ENCODE data around the gene ZNF202. TPM values are rescaled to one million over a fixed set of nuclear protein-coding genes. Genes with fewer than 3 reads are reported as not detected.

The ZNF202 gene
- total and polyA plus RNA-seq, 4 donors: 10.7 to 15.0 (median 12.5) TPM

- H3K4me1 ChIP-seq (ENCODE audit: control insufficient read depth, insufficient read depth, low read length): no peaks in the 10 kb centered on the region
- H3K27ac ChIP-seq (ENCODE audit: low read depth, low read length): no peak overlapping the region
- DNase-seq (ENCODE audit: low read depth in 4 of 6, low spot score in 6 of 6): no peak
- H3K9me3 ChIP-seq (ENCODE audit: control insufficient read depth, insufficient read depth, low read length): no peaks in the 10 kb centered on the region
- H3K36me3 ChIP-seq (ENCODE audit: control insufficient read depth, insufficient read depth, low read length): no peaks in the 10 kb centered on the region
- H3K27me3 ChIP-seq (ENCODE audit: control insufficient read depth, insufficient read depth, low read length): no peaks in the 10 kb centered on the region
- 100% methylated on average over 1 of the region's 2 CpGs for WGBS (ENCODE audit: insufficient coverage)
- no peak overlapping the region for H3K4me3 ChIP-seq (ENCODE audit: low read depth, low read length)
These were observed 64.0 kb downstream of the ZNF202 start for GRCh38 chr11:123677510-123677909.

- no CpG with 5 or more reads among the region's 2 CpGs for WGBS (ENCODE audit: insufficient coverage)
- no peaks in the 10 kb centered on the region for H3K36me3 ChIP-seq (ENCODE audit: control insufficient read depth, insufficient read depth, low read length)
These were observed 67.2 kb downstream of the ZNF202 start for GRCh38 chr11:123674297-123674696.

More at GRCh38 chr11:123674297-123674696, 67.2 kb downstream of the ZNF202 start:
- no peaks in the 10 kb centered on the region for H3K27me3 ChIP-seq (ENCODE audit: control insufficient read depth, insufficient read depth, low read length)
- no peak overlapping the region for H3K27ac ChIP-seq (ENCODE audit: low read depth, low read length)
- H3K4me1 ChIP-seq (ENCODE audit: control insufficient read depth, insufficient read depth, low read length): no peaks in the 10 kb centered on the region
- no peaks in the 10 kb centered on the region for H3K9me3 ChIP-seq (ENCODE audit: control insufficient read depth, insufficient read depth, low read length)
- DNase-seq (ENCODE audit: low read depth in 4 of 6, low spot score in 6 of 6): no peak
- H3K4me3 ChIP-seq (ENCODE audit: low read depth, low read length): no peak overlapping the region

Small RNA genes lying within 50 kb of the gene (small RNA-seq; reads per million reads assigned to genes)
- gene RNU1-21P (ENCODE audit: low replicate concordance): 0.06 reads per million

Other genes with a start within 250 kb of the ZNF202 start
- gene SCN3B, start 87.0 kb downstream of the ZNF202 start, total RNA-seq: 10 to 100 TPM; 21.0 to 54.7 TPM
- gene SCN3B, start 87.0 kb downstream of the ZNF202 start, polyA plus RNA-seq (ENCODE audit: insufficient read length in 2 of 2): 10 to 100 TPM; 93.1 to 97.5 TPM
- not detected for gene OR6X1, start 12.9 kb upstream of the ZNF202 start, total RNA-seq
- gene OR6X1, start 12.9 kb upstream of the ZNF202 start, polyA plus RNA-seq (ENCODE audit: insufficient read length in 2 of 2): not detected
- not detected for gene OR6M1, start 64.7 kb upstream of the ZNF202 start, total RNA-seq
- gene OR6M1, start 64.7 kb upstream of the ZNF202 start, polyA plus RNA-seq (ENCODE audit: insufficient read length in 2 of 2): not detected
- gene TMEM225, start 144.0 kb upstream of the ZNF202 start, total RNA-seq: not detected
- not detected for gene TMEM225, start 144.0 kb upstream of the ZNF202 start, polyA plus RNA-seq (ENCODE audit: insufficient read length in 2 of 2)
- under 1 TPM; 0.06 to 0.10 TPM for gene OR8D4, start 160.5 kb upstream of the ZNF202 start, total RNA-seq
- gene OR8D4, start 160.5 kb upstream of the ZNF202 start, polyA plus RNA-seq (ENCODE audit: insufficient read length in 2 of 2): not detected
- not detected for gene OR4D5, start 198.0 kb upstream of the ZNF202 start, total RNA-seq
- not detected for gene OR4D5, start 198.0 kb upstream of the ZNF202 start, polyA plus RNA-seq (ENCODE audit: insufficient read length in 2 of 2)
- gene OR6T1, start 202.2 kb upstream of the ZNF202 start, total RNA-seq: not detected
- gene OR6T1, start 202.2 kb upstream of the ZNF202 start, polyA plus RNA-seq (ENCODE audit: insufficient read length in 2 of 2): not detected
- not detected for gene OR10S1, start 236.1 kb upstream of the ZNF202 start, total RNA-seq
- gene OR10S1, start 236.1 kb upstream of the ZNF202 start, polyA plus RNA-seq (ENCODE audit: insufficient read length in 2 of 2): not detected

All from spinal cord (tissue), 10 donors.